Ovary (tissue), 9 donors: ENCODE measurements around the gene TMEM255A. TPM values are rescaled to one million over a fixed set of nuclear protein-coding genes. Genes with fewer than 3 reads are reported as not detected.
A peak's percentile ranks its signal among the peaks of the same experiment; 100 is the strongest.

ENCODE experiments used
- DNase-seq, 5 donors: peaks; one replicate each; pipeline ENCODE4 v3.0.0-alpha.2; 2019 to 2020
- H3K27ac ChIP-seq, 2 donors: fragments of 200-600 bp; one replicate each; pipeline versions ENCODE4 v1.5.1 to v1.8.0; 2019 to 2022
- H3K27me3 ChIP-seq: fragments of 200-600 bp; one replicate; pipeline ENCODE4 v1.8.0; 2022
- H3K36me3 ChIP-seq: fragments of 200-600 bp; sonication (generic); one replicate; pipeline ENCODE4 v1.5.1; 2019
- H3K4me1 ChIP-seq: one replicate; pipeline ENCODE4 v1.8.1; 2013; ENCODE audit warnings: mild to moderate bottlenecking, moderate library complexity; ENCODE audit not compliant: insufficient read depth
- H3K4me3 ChIP-seq: fragments of 200-600 bp; sonication (generic); one replicate; pipeline ENCODE4 v1.5.1; 2017
- H3K9me3 ChIP-seq, 2 donors: fragments of 200-600 bp in 1 of 2; sonication (generic) in 1 of 2; one replicate each; pipeline versions ENCODE4 v1.5.1 to v1.8.1; 2013 to 2019; ENCODE audit warnings: mild to moderate bottlenecking in 1 of 2, moderate library complexity in 1 of 2
- EP300 ChIP-seq: sonication (generic); formaldehyde crosslinking; IDR thresholded peaks from one replicate; pipeline ENCODE4 v1.6.1; 2017; ENCODE audit warnings: antibody characterized with exemption
- POLR2A ChIP-seq: fragments of 450-650 bp; IDR thresholded peaks from one replicate; pipeline ENCODE4 v1.6.1; 2017; ENCODE audit warnings: antibody characterized with exemption, mild to moderate bottlenecking, moderate library complexity
- WGBS, 3 donors: extraction: QIAGEN DNeasy Blood & Tissue Kit in 1 of 3; methylation state at CpG; one replicate each; pipeline versions ENCODE4 v1.1.5 to v1.1.7; 2013 to 2017; 5-methylcytosine and 5-hydroxymethylcytosine counted together
- intact Hi-C, 4 donors: fragments of 100-400 bp; cut with DNase I; formaldehyde crosslinking; loops; one replicate each; pipeline versions ENCODE4 v1.11.0 to v1.15.1; 2022 to 2023
- polyA plus RNA-seq, 2 donors: library from polyadenylated mRNA; stranded (reverse); fragments of 200-250 nt in 1 of 2; fragments of 350-450 nt in 1 of 2; fragmentation: Illumina TruSeq in 1 of 2; extraction: RNeasy Lipid Tissue Mini Kit (QIAGEN cat#74804) in 1 of 2; gene quantifications; one replicate each; pipeline ENCODE4 v1.2.3, GENCODE V29; 2013 to 2014
- total RNA-seq, 7 donors: library from RNA; depleted of rRNA in 2 of 7; stranded (reverse); fragments of >200 nt in 2 of 7; fragmentation: NEBNext Ultra II Directional in 3 of 7; extraction: Animal tissue kit (Norgen Biotek cat#: 25700) in 3 of 7; gene quantifications; one replicate each; pipeline versions ENCODE4 v1.1.0 to v1.2.4, GENCODE V29; 2016 to 2023
- TF ChIP-seq, protein P1 (sequence below), 3 donors: fragments of 450-650 bp in 2 of 3; fragments of 200-600 bp in 1 of 3; IDR thresholded peaks; one replicate each; pipeline versions ENCODE4 v1.5.1 to v1.8.0; 2016 to 2022; ENCODE audit warnings: antibody characterized with exemption in 3 of 3, mild to moderate bottlenecking in 1 of 3
- donor health status: DM: no; HTN: no; CAD: no; lungs with moderate emphysema.
- donor health status: DM: no; HTN: no; CAD: no.
- donor health status: Bipolar disorder and iron deficiency.
- donor health status: DM: yes; HTN: yes; CAD: no.
- donor health status: DM: no; HTN: no; CAD: no.
- donor health status: DM: yes; HTN: yes; CAD: no.

TMEM255A gene
- total and polyA plus RNA-seq, 9 donors, result 6.7 to 25.2 (median 16.3) TPM

DNA sequence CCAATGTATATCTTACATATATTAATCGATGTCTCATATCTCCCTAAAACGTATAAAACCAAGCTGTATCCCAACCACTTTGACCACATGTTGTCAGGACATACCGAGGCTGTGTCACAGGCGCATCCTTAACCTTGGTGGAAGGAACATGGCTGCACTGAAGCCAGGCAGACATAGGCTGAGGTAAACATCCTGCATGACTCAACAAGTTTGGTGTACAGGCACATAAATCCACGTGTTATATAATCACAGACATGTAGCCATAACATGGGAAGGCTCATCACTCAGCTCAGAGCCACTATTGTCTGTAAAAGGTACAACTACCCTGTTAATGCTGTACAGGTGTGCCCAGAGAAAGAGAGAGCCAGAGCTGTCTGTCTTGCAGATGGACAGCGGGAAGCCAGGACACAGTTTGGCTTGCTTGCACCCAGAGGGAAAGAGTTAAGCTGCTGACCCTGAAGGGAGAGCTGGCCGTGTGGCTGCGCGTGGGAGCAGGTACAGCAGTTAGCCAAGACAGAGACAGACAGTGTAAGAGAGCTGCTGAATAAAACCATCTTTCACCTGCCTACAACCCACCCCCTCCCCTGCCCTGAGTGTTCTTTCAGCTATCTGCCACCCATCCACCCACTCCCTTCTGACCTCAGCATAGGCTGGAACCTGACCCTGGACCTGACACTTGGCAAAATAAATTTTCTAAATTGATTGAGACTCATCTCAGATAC, 82.9 kb downstream of the TMEM255A start:
- H3K4me1 ChIP-seq, result peaks cover 9% of the 10 kb centered on the region
- H3K27ac ChIP-seq, result no peak overlapping the region
- intact Hi-C loops, result no loop called here
- H3K27me3 ChIP-seq, result no peaks in the 10 kb centered on the region
- H3K4me3 ChIP-seq, result no peak overlapping the region
- WGBS, 3 donors, result 33 to 45% (median 33%) methylated on average over 9 of the region's 9 CpGs
- DNase-seq, result peak in 1 of 5 donors; percentile 43
- no peaks in the 10 kb centered on the region for H3K9me3 ChIP-seq
- no peaks in the 10 kb centered on the region for H3K36me3 ChIP-seq
- TF ChIP-seq, protein P1, sequence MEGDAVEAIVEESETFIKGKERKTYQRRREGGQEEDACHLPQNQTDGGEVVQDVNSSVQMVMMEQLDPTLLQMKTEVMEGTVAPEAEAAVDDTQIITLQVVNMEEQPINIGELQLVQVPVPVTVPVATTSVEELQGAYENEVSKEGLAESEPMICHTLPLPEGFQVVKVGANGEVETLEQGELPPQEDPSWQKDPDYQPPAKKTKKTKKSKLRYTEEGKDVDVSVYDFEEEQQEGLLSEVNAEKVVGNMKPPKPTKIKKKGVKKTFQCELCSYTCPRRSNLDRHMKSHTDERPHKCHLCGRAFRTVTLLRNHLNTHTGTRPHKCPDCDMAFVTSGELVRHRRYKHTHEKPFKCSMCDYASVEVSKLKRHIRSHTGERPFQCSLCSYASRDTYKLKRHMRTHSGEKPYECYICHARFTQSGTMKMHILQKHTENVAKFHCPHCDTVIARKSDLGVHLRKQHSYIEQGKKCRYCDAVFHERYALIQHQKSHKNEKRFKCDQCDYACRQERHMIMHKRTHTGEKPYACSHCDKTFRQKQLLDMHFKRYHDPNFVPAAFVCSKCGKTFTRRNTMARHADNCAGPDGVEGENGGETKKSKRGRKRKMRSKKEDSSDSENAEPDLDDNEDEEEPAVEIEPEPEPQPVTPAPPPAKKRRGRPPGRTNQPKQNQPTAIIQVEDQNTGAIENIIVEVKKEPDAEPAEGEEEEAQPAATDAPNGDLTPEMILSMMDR (IDR thresholded peaks at IDR 0.05), result no peak
- TF ChIP-seq POLR2A (no peak), EP300 (no peak)

DNA sequence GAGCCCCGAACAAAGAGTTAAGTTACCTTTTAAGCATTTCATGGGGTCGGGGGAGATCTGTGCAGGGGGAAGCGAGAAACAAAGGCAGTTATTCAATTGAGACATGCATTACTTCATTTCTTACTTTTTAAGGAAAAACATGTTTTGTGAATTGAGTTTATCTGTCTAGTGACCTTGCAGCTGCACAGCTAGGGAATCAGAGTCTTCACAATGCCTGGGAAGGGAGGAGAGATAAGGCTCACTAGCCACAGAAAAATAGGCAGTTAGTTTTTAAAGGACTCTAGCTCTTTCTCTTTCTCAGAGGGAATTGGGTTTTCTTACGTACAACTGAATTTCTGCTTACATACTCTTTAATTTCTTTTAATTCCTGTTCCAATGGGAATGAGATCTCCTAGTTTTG, 86.9 kb downstream of the TMEM255A start:
- intact Hi-C loops, result no loop called here
- DNase-seq, result no peak
- TF ChIP-seq, protein P1 (IDR thresholded peaks at IDR 0.05), result no peak
- no peak for TF ChIP-seq EP300
- TF ChIP-seq POLR2A, result no peak

DNA sequence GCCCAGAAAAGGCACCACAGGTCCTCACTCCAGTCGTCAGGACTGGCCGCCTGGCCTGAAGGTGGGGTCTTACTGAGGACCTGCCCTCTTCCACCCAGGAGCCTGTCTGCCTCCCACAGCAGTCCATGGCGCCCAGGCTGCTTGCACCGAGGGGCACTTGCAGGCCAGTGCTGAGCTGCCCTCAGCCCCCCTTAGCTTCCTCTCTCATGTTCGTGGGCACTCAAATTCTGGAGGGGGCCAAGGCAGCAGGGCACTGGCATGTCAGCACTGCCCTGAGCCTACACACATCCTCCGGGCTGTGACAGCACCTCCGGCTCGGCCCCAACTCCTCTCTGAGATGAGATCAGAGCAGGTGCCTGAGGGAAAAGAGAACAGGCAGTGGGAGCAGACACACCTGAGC, 87.9 kb downstream of the TMEM255A start:
- WGBS, 3 donors, result 79 to 83% (median 81%) methylated on average over 8 of the region's 8 CpGs
- Histone ChIP-seq H3K27ac (no peak overlapping the region), H3K36me3 (no peaks in the 10 kb centered on the region), H3K4me1 (peaks cover 9% of the 10 kb centered on the region), H3K4me3 (no peak overlapping the region), H3K27me3 (no peaks in the 10 kb centered on the region), H3K9me3 (no peaks in the 10 kb centered on the region)
- intact Hi-C loops, result no loop called here
- no peak for TF ChIP-seq EP300
- TF ChIP-seq, protein P1 (IDR thresholded peaks at IDR 0.05), result no peak
- no peak for DNase-seq

More for the DNA sequence above, 86.9 kb downstream of the TMEM255A start:
- no peaks in the 10 kb centered on the region for H3K9me3 ChIP-seq
- H3K27ac ChIP-seq, result peak overlapping the region in 1 of 2 donors; percentile 43
- H3K27me3 ChIP-seq, result no peaks in the 10 kb centered on the region
- H3K4me3 ChIP-seq, result no peak overlapping the region
- peaks cover 9% of the 10 kb centered on the region for H3K4me1 ChIP-seq
- 24 to 32% (median 29%) methylated on average over 4 of the region's 4 CpGs for WGBS, 3 donors
- H3K36me3 ChIP-seq, result no peaks in the 10 kb centered on the region

DNA sequence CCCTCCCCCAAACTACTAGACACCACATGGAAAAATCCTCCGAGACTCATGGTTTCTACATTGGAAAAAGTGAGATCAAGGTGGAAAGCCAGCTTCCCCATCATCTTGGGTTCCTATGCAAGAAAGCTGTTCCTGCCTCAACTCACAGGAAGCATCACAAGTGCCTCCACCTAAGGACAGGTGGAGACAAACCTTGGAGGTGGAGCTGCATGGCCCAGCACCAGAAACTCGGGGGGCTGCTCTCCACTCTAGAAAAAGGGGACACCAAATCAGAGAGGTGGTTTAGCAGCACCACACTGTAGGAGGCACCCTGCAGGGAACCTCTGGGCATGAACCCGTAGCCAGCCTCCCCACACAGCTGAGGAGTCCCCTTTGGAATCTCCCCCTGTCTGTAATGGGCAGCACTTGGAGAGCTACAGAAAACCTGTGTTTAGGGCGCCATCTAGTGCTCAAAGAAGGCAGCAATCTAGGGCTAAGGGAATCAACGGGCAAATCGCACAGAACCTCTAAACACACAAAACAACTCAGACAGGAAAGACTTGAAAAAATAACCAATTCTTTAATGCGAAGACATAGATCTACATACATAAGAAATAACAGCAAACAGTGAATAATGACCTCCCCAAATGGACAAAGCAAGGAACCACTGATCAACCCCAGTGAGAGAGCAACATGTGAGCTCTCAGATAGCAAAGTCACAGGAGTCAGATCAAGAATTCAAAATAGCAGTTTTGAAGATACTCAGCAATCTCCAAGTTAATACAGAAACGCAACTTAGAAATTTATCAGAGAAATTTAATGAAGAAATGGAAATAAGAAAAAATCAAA, 97.6 kb downstream of the TMEM255A start:
- no peaks in the 10 kb centered on the region for H3K36me3 ChIP-seq
- DNase-seq, result peak; percentile 40 to 70 (median 51)
- no peak overlapping the region for H3K4me3 ChIP-seq
- 21 to 26% (median 23%) methylated on average over 8 of the region's 8 CpGs for whole genome bisulfite sequencing, 3 donors
- intact Hi-C loops, result loop anchor here in 1 of 4 donors (10.0 kb wide), 1 partner anchor 119 kb away; no protein-coding TSS in a partner anchor
- H3K9me3 ChIP-seq, result no peaks in the 10 kb centered on the region
- peaks cover 1% of the 10 kb centered on the region for H3K4me1 ChIP-seq
- no peak overlapping the region for H3K27ac ChIP-seq
- TF ChIP-seq POLR2A, result no peak
- TF ChIP-seq, protein P1 (IDR thresholded peaks at IDR 0.05), result peak; percentile 47 to 55 (median 49)
- no peaks in the 10 kb centered on the region for H3K27me3 ChIP-seq

Other genes with a start within 250 kb of the TMEM255A start
- under 1 TPM in 1 of 7 donors, not detected in 6; 0.12 TPM for gene RHOXF2B, start 233.8 kb downstream of the TMEM255A start, total RNA-seq
- under 1 TPM; 0.08 to 0.17 TPM for gene RHOXF2B, start 233.8 kb downstream of the TMEM255A start, polyA plus RNA-seq
- 1 to 10 TPM in 5 of 7 donors, under 1 TPM in 1, not detected in 1; 0.87 to 2.6 (median 1.3) TPM for gene RHOXF1, start 195.5 kb downstream of the TMEM255A start, total RNA-seq
- gene RHOXF1, start 195.5 kb downstream of the TMEM255A start, polyA plus RNA-seq, result 1 to 10 TPM in 1 of 2 donors, not detected in 1; 2.9 TPM
- under 1 TPM in 2 of 7 donors, not detected in 5; 0.08 to 0.12 TPM for gene RHOXF2, start 152.8 kb downstream of the TMEM255A start, total RNA-seq
- not detected for gene RHOXF2, start 152.8 kb downstream of the TMEM255A start, polyA plus RNA-seq
- 10 to 100 TPM; 14.2 to 20.0 (median 15.1) TPM for gene ZBTB33, start 60.6 kb downstream of the TMEM255A start, total RNA-seq
- gene ZBTB33, start 60.6 kb downstream of the TMEM255A start, polyA plus RNA-seq, result 10 to 100 TPM in 1 of 2 donors, 1 to 10 TPM in 1; 6.6 to 10.7 TPM
- gene ATP1B4, start 50.6 kb upstream of the TMEM255A start, total RNA-seq, result not detected
- not detected for gene ATP1B4, start 50.6 kb upstream of the TMEM255A start, polyA plus RNA-seq
- gene LAMP2, start 157.8 kb upstream of the TMEM255A start, total RNA-seq, result 100 to 1,000 TPM in 3 of 7 donors, 10 to 100 TPM in 4; 68.1 to 129 (median 87.3) TPM
- 100 to 1,000 TPM in 1 of 2 donors, 10 to 100 TPM in 1; 55.2 to 170 TPM for gene LAMP2, start 157.8 kb upstream of the TMEM255A start, polyA plus RNA-seq
- 10 to 100 TPM; 36.1 to 64.9 (median 47.6) TPM for gene CUL4B, start 249.5 kb upstream of the TMEM255A start, total RNA-seq
- gene CUL4B, start 249.5 kb upstream of the TMEM255A start, polyA plus RNA-seq, result 10 to 100 TPM; 26.2 to 67.8 TPM